ENCODE data around the gene GTF2E1.
"Not testable (repeated sequence)": the region's sequence is repeated elsewhere in the genome, so short reads cannot be mapped to it uniquely, and the experiment has no call there.

Gene GTF2E1

GRCh38 chr3:120742198-120742848, at the start of gene GTF2E1, which contains the start of gene RABL3:
GTF2E1 (plus strand) TSS chr3:120742744; CDS start chr3:120750553, 7,809 bp downstream.
RABL3 (minus strand) TSS chr3:120742516; CDS start chr3:120742507, 9 bp downstream.
- DNase-seq (ENCODE audit: low read depth in 2 of 2), result peak; percentile 84 to 93

- no peak for DNase-seq (ENCODE audit: low read depth in 2 of 2)
Observed at GRCh38 chr3:120693439-120694171, 48.9 kb upstream of the GTF2E1 start.

- no peak for DNase-seq (ENCODE audit: low read depth in 2 of 2)
Observed at GRCh38 chr3:120699333-120699732, 43.2 kb upstream of the GTF2E1 start.

- DNase-seq (ENCODE audit: low read depth in 2 of 2), result no peak
Observed at GRCh38 chr3:120705884-120706582, 36.5 kb upstream of the GTF2E1 start.

- no peak for DNase-seq (ENCODE audit: low read depth in 2 of 2)
Observed at GRCh38 chr3:120706950-120707349, 35.6 kb upstream of the GTF2E1 start.

GRCh38 chr3:120708408-120708807, 34.1 kb upstream of the GTF2E1 start:
- DNase-seq (ENCODE audit: low read depth in 2 of 2), result no peak

GRCh38 chr3:120710369-120710768, 32.2 kb upstream of the GTF2E1 start:
- DNase-seq (ENCODE audit: low read depth in 2 of 2), result no peak

- DNase-seq (ENCODE audit: low read depth in 2 of 2), result no peak
Observed at GRCh38 chr3:120713262-120713661, 29.3 kb upstream of the GTF2E1 start.

- peak; percentile 17 to 25 for DNase-seq (ENCODE audit: low read depth in 2 of 2)
Observed at GRCh38 chr3:120719167-120719834, 23.2 kb upstream of the GTF2E1 start.

GRCh38 chr3:120726791-120727190, 15.8 kb upstream of the GTF2E1 start:
- no peak for DNase-seq (ENCODE audit: low read depth in 2 of 2)

GRCh38 chr3:120730576-120731542, 11.7 kb upstream of the GTF2E1 start:
- no peak for DNase-seq (ENCODE audit: low read depth in 2 of 2)

- DNase-seq (ENCODE audit: low read depth in 2 of 2), result not testable (repeated sequence)
Observed at GRCh38 chr3:120738006-120738405, 4.5 kb upstream of the GTF2E1 start.

GRCh38 chr3:120741320-120741719, 1.2 kb upstream of the GTF2E1 start:
- DNase-seq (ENCODE audit: low read depth in 2 of 2), result no peak

GRCh38 chr3:120741837-120742197, 727 bp upstream of the GTF2E1 start:
- no peak for DNase-seq (ENCODE audit: low read depth in 2 of 2)

GRCh38 chr3:120742849-120743365, 363 bp downstream of the GTF2E1 start:
- peak in 1 of 2 donors; percentile 6 for DNase-seq (ENCODE audit: low read depth in 2 of 2)

GRCh38 chr3:120743556-120744195, 1.1 kb downstream of the GTF2E1 start:
- no peak for DNase-seq (ENCODE audit: low read depth in 2 of 2)

- no peak for DNase-seq (ENCODE audit: low read depth in 2 of 2)
Observed at GRCh38 chr3:120745466-120745865, 2.9 kb downstream of the GTF2E1 start.

GRCh38 chr3:120749843-120750242, 7.3 kb downstream of the GTF2E1 start:
- no peak for DNase-seq (ENCODE audit: low read depth in 2 of 2)

- no peak for DNase-seq (ENCODE audit: low read depth in 2 of 2)
Observed at GRCh38 chr3:120752230-120752629, 9.7 kb downstream of the GTF2E1 start.

GRCh38 chr3:120752865-120753264, 10.3 kb downstream of the GTF2E1 start:
- no peak for DNase-seq (ENCODE audit: low read depth in 2 of 2)

Data from stimulated activated CD4-positive, alpha-beta T cell treated with anti-CD3 and anti-CD28 coated beads, Interleukin-1b, Interleukin-23, amount 100 ng/mL, for 4 hours (primary cell).